Activated CD8-positive, alpha-beta T cell treated with anti-CD3 and anti-CD28 coated beads for 36 hours (primary cell): ENCODE measurements around the gene PHLDA3. TPM values are rescaled to one million over a fixed set of nuclear protein-coding genes. Genes with fewer than 3 reads are reported as not detected.

Experiments
- ATAC-seq: fragments of 200-7000 bp; cut with Tn5 transposase; one replicate; pipeline ENCODE4 v1.10.0; 2021; ENCODE audit warnings: mild to moderate bottlenecking, moderate library complexity
- CTCF ChIA-PET: fragments of 350-600 bp; sonication (Branson Sonifier 250); formaldehyde crosslinking; loops from one replicate; lab custom pipeline; 2021; ENCODE audit warnings: antibody characterized with exemption; lab: Charles Lee
- POLR2A ChIA-PET: fragments of 350-600 bp; sonication (Branson Sonifier 250); formaldehyde crosslinking; loops from one replicate; lab custom pipeline; 2021; ENCODE audit warnings: antibody characterized with exemption; lab: Charles Lee
- DNase-seq: peaks from one replicate; pipeline ENCODE4 v3.0.0-alpha.2; 2020
- H3K27ac Mint-ChIP-seq: one replicate; pipeline ENCODE4 v1.8.0; 2021; ENCODE audit warnings: mild to moderate bottlenecking, mixed read lengths
- H3K27me3 Mint-ChIP-seq: one replicate; pipeline ENCODE4 v1.8.0; 2021; ENCODE audit warnings: mixed read lengths
- H3K36me3 Mint-ChIP-seq: one replicate; pipeline ENCODE4 v1.8.0; 2021; ENCODE audit warnings: low read depth, mixed read lengths
- H3K4me1 Mint-ChIP-seq: one replicate; pipeline ENCODE4 v1.8.0; 2021; ENCODE audit warnings: low read depth, mixed read lengths
- H3K4me3 Mint-ChIP-seq: one replicate; pipeline ENCODE4 v1.8.0; 2021; ENCODE audit warnings: mild to moderate bottlenecking, moderate library complexity, mixed read lengths
- H3K9me3 Mint-ChIP-seq: one replicate; pipeline ENCODE4 v1.8.0; 2021; ENCODE audit warnings: mixed read lengths
- intact Hi-C: fragments of 100-400 bp; cut with micrococcal nuclease; formaldehyde crosslinking; loops from one replicate; pipeline ENCODE4 v1.10.0; 2022
- total RNA-seq, 2 experiments: library from RNA; stranded (reverse); gene quantifications; one replicate each; pipeline ENCODE4 v1.2.3, GENCODE V29; 2021
- TF ChIP-seq, protein P1 (sequence below): fragments of 200-600 bp; IDR thresholded peaks from one replicate; pipeline ENCODE4 v1.8.0; 2022; ENCODE audit warnings: antibody characterized with exemption, mild to moderate bottlenecking

The PHLDA3 gene
- total RNA-seq, 2 experiments from 2014 or later = 6.2 to 7.9 TPM

DNA sequence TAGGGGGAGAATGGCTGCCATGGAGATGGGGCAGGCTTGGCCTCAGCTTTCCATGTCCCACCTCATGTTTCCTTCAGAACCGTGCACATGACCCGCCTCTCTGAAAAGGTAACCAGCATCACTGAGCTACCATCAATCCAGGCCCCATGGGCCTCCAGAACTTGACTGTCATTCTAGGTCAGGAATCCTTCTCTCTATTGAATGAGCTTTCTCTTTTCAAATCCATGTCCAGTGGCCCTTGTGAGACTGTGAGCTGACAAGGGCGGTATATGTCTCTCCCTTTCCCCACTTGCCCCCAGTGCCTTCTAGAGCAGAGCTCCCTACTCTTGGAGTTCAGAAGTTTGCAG is 33.5 kb upstream of the PHLDA3 start:
- intact Hi-C loops = no loop called here
- ATAC-seq (no peak), DNase-seq (no peak)
- Mint-ChIP-seq H3K4me1 (peaks cover 24% of the 10 kb centered on the region), H3K36me3 (no peaks in the 10 kb centered on the region), H3K27me3 (no peaks in the 10 kb centered on the region), H3K4me3 (no peak overlapping the region), H3K9me3 (no peaks in the 10 kb centered on the region), H3K27ac (no peak overlapping the region)
- ChIA-PET POLR2A (interaction anchor here (0.7 kb wide), 1 partner anchor 40 kb away, joined by 3 read pairs; no protein-coding TSS in a partner anchor), CTCF (interaction anchor here (1.0 to 30.4 kb wide), 5 partner anchors 3 to 67 kb away, joined by 3 to 796 read pairs (median 12); partner anchors contain the start of gene CSRP1)
- TF ChIP-seq, protein P1, sequence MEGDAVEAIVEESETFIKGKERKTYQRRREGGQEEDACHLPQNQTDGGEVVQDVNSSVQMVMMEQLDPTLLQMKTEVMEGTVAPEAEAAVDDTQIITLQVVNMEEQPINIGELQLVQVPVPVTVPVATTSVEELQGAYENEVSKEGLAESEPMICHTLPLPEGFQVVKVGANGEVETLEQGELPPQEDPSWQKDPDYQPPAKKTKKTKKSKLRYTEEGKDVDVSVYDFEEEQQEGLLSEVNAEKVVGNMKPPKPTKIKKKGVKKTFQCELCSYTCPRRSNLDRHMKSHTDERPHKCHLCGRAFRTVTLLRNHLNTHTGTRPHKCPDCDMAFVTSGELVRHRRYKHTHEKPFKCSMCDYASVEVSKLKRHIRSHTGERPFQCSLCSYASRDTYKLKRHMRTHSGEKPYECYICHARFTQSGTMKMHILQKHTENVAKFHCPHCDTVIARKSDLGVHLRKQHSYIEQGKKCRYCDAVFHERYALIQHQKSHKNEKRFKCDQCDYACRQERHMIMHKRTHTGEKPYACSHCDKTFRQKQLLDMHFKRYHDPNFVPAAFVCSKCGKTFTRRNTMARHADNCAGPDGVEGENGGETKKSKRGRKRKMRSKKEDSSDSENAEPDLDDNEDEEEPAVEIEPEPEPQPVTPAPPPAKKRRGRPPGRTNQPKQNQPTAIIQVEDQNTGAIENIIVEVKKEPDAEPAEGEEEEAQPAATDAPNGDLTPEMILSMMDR = no peak

DNA sequence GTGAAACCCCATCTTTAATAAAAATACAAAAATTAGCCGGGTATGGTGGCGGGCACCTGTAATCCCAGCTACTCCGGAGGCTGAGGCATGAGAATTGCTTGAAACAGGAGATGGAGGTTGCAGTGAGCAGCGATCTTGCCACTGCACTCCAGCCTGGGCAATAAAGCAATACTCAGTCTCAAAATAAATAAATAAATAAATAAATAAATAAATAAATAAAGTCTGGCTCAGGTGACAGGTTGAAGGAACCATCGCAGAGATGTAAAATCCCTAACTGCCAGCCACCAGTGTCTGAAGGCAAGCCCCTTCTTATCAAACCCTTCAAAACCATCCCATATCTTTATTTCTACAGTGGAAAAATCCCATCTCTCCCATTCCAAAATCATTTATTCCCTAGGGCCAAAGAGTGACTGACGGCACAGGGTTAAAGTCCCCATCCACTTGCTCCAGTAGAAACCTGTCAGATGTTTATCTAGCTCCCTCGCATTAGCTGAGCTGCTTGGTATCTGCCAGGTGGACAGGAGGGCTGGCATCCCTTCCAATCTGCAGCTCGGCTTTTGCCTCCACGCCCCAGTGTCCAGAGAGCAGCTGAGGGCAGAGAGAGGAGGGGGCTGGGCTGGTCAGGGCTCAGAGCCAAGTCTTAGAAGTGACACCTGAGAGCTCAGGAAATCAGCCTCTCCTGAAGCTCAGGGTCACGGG is 33.0 kb upstream of the PHLDA3 start:
- intact Hi-C loops = no loop called here

DNA sequence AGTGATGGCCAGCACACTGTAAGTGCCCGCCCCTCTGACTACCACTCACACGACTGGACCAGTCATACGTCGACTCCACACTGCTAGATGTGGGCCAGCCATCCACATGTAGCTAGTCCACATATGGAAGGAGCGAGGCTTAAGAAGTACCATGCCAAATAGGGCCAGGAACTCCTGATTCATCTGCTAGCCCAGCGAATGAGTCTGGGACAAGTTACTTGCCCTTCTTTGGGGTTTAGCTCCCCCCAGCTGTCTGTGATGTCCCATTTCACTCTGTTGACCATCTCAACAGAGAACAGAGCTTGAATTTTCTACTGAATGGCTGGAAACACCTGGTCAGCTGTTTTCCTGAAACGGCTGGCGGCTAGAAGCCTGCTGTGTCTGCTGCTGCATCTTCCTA is 32.2 kb upstream of the PHLDA3 start:
- ChIA-PET POLR2A (interaction anchor here (1.6 kb wide), 1 partner anchor 11 kb away, joined by 3 read pairs; no protein-coding TSS in a partner anchor), CTCF (interaction anchor here (0.9 to 30.4 kb wide), 6 partner anchors 4 to 66 kb away, joined by 3 to 796 read pairs (median 4); partner anchors contain the start of gene CSRP1)
- Mint-ChIP-seq H3K27ac (no peak overlapping the region), H3K36me3 (no peaks in the 10 kb centered on the region), H3K9me3 (no peaks in the 10 kb centered on the region), H3K4me1 (peaks cover 24% of the 10 kb centered on the region), H3K4me3 (no peak overlapping the region), H3K27me3 (no peaks in the 10 kb centered on the region)
- TF ChIP-seq, protein P1 = no peak
- ATAC-seq = no peak
- intact Hi-C loops = no loop called here
- DNase-seq = no peak

More for the DNA sequence above, 33.0 kb upstream of the PHLDA3 start:
- Mint-ChIP-seq H3K27ac (no peak overlapping the region), H3K4me3 (no peak overlapping the region), H3K9me3 (no peaks in the 10 kb centered on the region), H3K27me3 (no peaks in the 10 kb centered on the region), H3K4me1 (peaks cover 24% of the 10 kb centered on the region), H3K36me3 (no peaks in the 10 kb centered on the region)
- DNase-seq (no peak), ATAC-seq (no peak)
- POLR2A ChIA-PET = interaction anchor here (0.7 to 1.6 kb wide), 2 partner anchors 12 to 39 kb away, joined by 3 read pairs; no protein-coding TSS in a partner anchor
- CTCF ChIA-PET = interaction anchor here (0.9 to 30.4 kb wide), 7 partner anchors 3 to 66 kb away, joined by 3 to 796 read pairs (median 5); partner anchors contain the start of gene CSRP1
- TF ChIP-seq, protein P1 = no peak

DNA sequence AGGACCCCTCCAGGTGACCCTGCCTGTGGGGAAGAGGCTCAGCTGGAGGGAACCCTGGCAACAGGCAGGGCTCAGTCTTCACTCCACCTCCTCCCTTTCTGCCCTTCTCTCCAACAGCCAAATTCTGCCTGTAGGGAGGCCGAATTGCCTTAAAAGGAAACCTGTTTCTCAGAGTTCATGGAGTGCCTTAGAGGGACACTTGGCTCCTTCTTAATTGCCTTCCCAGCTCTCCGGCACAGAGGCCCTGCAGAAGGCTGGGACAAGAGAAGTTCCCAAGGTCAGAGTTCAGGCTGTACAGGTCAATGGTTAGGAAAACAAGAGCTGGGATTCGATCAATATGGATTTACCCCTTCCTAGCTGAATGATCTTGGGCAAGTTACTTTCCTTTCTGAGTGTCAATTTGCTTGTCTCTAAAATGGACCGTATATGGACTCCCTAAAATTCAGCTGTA is 31.7 kb upstream of the PHLDA3 start:
- Mint-ChIP-seq H3K4me3 (no peak overlapping the region), H3K27ac (no peak overlapping the region), H3K36me3 (peaks cover 3% of the 10 kb centered on the region), H3K9me3 (no peaks in the 10 kb centered on the region), H3K27me3 (no peaks in the 10 kb centered on the region), H3K4me1 (peaks cover 19% of the 10 kb centered on the region)
- ChIA-PET CTCF (interaction anchor here (0.9 to 30.4 kb wide), 6 partner anchors 4 to 65 kb away, joined by 3 to 796 read pairs (median 4); partner anchors contain the start of gene CSRP1), POLR2A (interaction anchor here (1.6 kb wide), 1 partner anchor 11 kb away, joined by 3 read pairs; no protein-coding TSS in a partner anchor)
- TF ChIP-seq, protein P1 = no peak
- intact Hi-C loops = no loop called here
- no peak for DNase-seq
- ATAC-seq = no peak
